ENCODE data around the gene LGALS1.

- no peak for TF ChIP-seq CTCF (IDR thresholded peaks at IDR 0.05; ENCODE audit: low read length)
- TF ChIP-seq EZH2 (IDR thresholded peaks at IDR 0.05; ENCODE audit: borderline replicate concordance, low read length): no peak
Measured at GRCh38 chr22:37626144-37626543, 49.3 kb upstream of the LGALS1 start.

Data from OCI-LY1 (cell line).